Glomerular endothelial cell (primary cell): ENCODE results near the gene ROR1. TPM values are rescaled to one million over a fixed set of nuclear protein-coding genes. Genes with fewer than 3 reads are reported as not detected.

Source experiments
- DNase-seq: peaks from one replicate; pipeline ENCODE4 v3.0.0-alpha.2; 2011; ENCODE audit warnings: low read depth, low spot score; ENCODE audit errors: extremely low read depth
- total RNA-seq: library from RNA; depleted of rRNA; stranded (reverse); fragments of >200 nt; gene quantifications from 2 replicates; pipeline ENCODE4 v1.2.3, GENCODE V29; 2015

Gene ROR1
- total RNA-seq, 1 donor from 2014 or later, result 28.5 TPM

DNA sequence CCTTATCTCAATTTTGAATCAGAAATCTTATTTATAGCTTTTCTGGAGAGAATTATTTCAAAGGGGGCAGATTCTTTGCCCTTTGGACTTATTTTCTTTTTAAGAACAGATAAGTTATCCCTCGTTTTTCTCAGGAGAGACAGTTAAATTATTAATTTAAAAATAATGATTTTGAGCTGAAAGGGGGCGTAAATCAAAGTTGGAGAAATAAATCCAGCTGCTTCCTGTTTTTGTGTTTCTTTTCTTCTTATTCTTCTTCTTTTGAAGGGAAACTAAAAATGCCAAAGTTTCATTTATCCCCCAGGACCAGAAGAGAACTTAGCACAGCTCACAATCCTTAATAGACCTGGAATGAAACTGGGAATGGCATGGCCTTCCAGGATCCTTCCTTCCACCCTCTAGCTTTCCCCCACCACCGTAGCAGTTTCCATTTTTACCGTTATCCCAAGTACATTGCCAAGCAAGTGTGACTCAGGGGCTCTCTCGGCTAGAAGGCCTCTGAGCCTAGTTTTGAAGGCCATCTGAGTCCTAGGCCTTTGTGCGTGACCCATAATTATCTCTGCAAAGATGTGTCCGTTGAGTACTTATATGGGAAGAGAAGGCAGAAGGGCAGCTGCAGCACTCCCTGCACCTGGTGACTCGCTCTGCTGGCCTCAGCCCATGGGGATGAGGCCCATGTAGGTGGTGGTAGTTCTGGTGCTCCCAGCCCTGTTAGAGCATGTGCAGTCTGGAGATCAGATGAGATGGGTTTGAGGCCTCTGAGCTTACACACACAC, 181.7 kb downstream of the ROR1 start:
- DNase-seq, result no peak

DNA sequence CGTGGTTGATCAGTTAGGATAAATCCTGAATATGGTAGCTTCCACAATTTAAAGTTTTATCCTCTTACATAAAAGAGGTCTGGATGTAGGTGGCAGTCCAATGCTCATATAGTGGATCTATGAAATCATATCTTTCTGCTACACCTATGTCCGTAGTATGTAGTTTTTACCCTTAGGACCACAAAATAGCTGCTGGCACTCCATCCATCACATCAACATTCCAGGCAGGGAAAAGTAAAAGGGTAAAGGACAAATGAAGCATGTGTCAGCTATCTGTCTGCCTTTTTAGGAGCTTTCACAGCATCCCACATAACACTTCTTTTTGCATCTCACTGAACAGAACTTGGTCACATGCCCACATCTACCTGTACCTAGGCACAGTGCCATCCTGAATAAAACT, 184.7 kb downstream of the ROR1 start:
- DNase-seq, result no peak

- DNase-seq, result no peak
Measured at GRCh38 chr1:63960326-63960725, 186.5 kb downstream of the ROR1 start.

DNA sequence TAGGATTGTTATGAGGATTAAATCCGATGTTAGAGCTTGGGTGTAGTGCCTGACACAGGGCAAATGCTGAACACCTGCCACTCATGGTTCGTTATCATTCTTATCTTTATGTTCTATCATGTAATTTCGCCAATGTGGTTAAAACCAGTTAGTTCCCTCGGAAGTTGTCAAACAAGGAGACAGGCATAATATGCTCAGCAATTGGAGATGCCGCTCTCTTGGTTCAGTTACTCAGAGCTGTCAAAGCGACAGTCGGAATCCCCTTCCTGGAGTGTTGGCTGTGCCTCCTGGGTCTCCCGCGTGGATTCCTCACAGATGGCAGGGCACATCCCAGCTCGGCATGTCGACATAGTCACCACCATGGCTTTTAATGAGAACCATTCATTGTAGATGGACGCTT, 192.2 kb downstream of the ROR1 start:
- no peak for DNase-seq

DNA sequence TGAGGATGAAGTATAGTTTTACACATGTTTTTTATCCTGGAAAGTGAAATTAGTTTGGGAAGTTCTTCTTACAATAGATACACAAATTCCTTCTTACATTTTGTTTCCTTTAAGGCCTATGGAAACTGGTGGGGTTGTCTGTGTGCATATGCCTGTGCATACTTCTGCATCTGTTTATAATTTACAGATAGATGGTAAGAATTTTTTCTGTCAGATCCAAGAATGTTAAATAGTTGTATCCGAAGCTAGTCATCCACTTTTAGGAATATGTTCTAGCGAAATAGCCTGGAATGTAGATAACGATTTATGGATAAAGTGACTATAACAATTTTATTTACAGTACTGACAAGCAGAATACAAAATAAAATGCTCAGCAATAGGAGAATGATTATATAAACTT, 194.1 kb downstream of the ROR1 start:
- no peak for DNase-seq

DNA sequence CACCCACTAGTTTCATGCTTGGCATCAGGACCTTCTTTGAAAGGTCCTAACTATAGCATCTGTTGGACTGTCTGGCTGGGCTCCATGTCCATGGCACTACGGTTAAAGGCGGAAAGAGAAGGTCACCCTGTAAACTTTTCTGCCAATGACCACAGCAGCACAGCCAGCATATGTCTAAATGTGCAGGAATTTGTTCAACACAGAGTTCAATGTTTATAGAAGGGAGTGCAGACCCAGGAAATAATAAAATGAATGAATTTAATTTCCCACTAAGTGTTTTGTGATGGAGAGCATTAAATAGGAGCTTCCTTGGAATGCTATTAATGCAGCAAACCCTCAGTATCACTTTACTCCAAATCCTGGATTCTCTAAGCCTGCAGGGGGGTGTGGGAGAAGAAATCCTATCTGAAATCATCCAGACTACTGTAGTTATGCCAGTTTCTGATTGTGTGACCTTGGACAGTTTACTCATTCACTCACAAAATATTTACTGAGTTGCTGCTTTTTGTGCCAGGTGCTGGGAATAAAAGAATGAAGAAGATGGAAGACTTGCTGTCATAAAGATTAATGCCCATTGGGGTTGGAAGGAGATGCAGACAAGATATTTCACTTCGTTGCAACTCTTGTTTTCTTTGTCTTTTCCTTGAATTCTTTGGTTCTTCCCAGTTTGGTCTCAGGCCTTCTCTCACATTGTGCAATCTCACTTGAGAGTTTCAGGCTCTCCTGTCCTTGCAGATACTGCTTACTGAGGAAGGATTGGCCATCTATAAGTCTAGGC, 195.0 kb downstream of the ROR1 start:
- no peak for DNase-seq

DNA sequence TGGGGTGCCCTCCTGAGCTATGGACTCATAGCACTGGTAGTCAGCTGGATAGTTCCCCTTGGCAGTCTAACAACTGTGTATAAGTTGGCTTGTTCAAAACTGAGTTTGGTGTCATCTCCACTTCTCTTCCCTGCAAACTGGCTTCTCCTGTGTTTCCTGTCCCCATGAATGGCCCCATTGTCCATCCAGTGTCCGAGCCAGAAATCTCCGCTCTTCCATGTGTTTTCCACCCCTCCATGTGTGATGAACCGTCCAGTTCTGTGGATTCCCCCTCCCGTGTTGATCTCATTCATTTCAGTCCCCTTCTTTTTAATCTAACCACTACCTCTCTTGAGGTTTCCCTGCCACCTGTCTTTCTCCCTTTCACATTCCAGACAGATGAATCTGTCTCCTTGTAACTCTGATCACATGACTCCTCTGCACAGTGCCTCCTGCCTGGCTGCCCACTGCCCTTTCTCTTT, 195.7 kb downstream of the ROR1 start:
- no peak for DNase-seq

- DNase-seq, result no peak
Measured at GRCh38 chr1:63971557-63971956, 197.7 kb downstream of the ROR1 start.

DNA sequence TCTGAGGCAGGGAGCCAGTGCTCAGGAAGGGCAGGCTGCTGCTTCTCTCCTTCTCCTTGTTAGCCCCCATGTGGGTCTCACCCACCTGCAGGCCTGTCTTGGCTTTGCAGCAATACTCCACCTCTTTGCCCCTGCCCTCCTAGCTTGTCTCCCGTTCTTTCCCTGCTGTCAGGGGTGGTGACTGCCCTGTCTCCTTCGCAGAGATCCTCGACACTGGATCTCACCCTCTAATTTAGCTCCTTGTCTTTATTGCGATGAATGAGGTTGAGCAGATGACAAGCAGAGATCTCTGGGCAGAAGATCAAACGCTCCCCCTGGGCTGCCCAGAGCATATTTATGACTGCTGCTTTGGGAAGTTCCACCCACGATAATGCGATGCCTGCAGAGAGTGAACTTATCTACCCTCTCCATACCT, 199.2 kb downstream of the ROR1 start:
- no peak for DNase-seq

- no peak for DNase-seq
Measured at GRCh38 chr1:63974966-63975365, 201.1 kb downstream of the ROR1 start.

DNA sequence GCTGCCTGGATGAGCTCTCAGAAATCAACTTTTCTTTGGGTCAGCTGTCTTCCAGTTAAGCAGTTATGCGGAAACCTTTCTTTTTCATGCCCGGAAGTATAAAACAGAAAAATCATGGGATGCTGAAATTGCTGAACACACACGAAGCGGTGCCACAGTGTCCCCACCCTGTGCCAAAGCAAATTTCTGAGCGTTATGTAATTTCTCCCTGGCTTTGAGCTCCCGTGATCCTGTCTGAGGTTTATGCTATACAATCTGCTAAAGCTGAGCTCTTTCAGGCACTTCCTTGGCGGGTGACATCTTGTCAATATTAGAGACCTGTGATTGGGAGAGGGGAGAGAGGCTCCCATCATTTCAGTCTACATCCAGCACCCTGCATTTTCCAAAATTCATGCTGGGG, 201.7 kb downstream of the ROR1 start:
- no peak for DNase-seq

DNA sequence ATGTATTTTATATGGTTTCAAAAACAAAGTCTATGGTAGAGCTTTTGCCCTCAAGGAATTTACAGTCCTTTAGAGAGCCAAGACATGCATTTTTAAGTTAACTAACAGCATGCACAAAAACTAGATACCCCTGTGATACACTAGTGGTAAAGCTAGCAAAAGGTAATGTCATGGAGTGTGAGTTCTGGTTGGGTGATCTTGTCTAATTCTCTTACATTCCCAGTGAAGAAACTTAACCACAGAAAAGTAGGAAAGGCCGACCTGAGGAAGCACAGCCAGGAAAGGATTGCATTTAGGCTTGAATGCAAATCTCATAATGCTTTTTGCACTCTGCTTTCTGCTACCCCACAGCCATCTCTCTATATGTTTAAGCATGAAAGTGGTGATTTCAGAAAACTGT, 202.2 kb downstream of the ROR1 start:
- DNase-seq, result no peak

GRCh38 chr1:63977466-63977865, 203.6 kb downstream of the ROR1 start:
- DNase-seq, result no peak

DNA sequence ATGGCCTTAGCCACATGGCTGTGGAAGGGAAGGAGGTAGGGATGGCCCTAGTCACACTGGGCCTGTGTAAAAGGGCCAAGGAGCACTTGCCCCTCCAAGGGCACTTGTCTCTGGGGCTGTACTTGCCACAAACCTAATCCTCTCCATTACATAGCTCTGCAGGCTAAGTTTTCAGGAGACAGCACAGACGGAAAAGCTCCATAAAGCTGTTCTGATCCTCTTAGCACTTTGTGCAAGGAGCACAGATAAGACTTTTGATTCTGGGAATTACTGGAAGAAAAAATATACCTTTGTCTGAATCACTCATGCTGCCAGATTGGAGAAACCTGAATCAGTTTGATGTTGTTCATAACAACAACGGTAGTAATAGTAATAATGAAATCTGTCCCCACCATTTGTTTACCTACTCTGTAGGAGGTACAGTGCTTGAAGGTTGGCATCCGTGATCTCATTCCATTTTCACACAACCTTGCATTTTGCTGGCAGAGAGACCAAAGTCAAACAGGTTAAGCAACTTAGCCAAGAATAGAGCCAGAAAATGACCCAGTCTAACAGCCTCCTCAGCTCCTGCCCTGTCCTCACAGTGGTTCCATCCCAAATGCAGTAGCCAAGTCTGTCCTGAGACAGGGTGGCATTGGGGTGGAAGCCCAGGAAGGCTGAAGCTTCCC, 207.1 kb downstream of the ROR1 start:
- no peak for DNase-seq

DNA sequence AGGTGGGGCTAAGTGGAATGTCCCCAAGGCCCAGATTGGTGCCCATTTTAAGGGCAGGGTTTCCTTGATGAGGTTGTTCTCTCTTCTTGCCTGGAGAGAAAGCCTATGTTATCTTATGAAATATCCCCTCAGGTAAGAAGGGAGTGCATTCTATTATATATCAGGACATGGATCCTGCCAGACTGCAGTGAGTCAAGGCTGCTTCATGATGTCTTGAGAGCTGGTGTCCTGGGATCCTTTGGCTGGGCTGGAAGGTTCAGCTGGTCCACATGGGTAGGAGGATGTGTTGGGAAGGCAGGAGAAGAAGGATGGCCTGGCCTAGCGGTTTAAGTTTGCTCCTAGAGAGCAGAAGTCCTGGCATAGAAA, 207.6 kb downstream of the ROR1 start:
- DNase-seq, result no peak

DNA sequence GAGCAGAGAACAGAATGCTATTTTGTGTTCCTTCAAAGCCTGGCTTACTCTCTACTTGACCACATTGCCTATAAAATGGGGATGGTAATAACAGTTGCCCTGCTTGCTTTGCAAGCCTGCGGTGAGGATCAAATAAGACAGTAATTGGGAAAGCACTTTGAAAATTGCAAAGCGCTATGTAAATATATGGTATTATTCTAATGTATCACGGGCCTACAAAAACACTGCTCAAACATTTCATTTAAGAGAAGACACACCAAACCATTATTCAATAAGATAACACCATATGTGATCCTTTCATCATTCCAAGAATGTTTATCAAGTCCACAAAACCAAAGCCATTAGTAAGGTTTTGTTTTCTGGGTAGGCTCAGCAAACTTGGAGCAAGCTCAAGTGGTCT, 208.4 kb downstream of the ROR1 start:
- DNase-seq, result no peak

DNA sequence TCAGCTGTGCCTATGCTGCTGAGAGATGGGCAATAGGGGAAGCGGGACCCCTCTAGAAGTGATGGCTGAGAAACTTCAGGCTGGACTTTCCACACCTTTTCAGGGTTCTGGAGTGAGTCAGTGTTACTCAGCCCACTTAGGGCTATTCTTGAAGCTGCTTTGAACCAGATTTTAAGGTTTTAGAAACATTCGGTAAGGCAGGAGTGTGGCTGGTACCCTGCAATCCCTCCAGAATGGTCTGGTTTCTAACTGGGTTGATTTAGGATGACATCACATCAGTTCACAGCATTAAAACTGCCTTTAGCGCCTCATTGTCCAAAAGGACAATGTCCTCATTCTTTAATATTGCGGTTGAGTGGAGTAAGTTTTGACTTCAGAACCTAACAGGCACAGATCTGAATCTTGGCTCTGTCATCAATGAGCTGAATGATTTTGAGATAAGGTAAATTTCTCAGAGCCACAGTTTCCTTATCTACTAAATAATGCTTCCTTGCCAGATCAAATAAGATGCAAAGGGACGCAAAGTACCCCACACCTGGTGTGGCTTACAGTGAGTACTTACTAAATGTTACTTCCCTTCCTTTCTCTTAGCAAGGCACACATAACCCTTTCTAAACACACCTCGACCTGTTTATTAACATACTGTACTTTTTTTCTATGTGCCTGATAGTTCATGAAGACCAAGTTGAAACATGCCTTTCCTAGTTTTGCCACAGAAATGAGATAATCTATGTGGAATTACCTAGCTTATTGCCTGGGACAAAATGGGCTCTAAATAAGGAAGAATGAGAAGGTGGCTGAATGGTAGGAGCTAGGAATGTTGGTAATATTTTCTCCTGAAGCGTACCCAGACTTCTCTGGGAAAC, 209.8 kb downstream of the ROR1 start:
- no peak for DNase-seq

DNA sequence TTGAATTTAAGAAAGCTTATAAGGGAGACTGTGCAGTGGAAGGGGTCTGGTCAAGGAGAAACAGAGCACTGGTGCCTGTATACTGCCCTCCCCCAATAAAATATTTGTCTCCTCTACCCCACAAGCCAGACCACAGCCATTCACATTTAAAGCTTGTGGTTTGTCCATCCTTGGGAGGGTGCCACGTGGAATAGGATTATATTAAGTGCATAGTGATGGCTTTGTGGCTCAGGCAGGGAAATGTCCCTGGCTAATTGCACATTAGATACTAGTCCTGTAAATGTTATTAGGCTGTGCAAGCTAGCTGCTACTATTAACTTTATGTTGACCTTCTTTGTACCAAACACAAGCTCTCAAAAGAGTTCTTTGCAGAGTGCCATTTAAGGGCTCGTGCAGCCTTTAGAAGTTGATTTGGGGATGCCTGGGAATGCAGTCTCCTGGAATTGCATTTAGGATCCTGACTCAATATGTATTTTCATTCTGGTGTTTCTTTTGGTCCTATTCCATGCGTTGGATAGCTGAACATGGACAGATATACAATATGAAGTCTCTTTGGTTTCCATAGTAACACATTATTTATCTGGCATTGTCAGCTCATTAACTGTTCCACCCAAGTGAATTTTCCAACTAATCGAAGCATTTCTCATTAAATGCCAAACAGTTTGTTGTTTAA, 210.6 kb downstream of the ROR1 start:
- DNase-seq, result no peak

GRCh38 chr1:63984930-63985290, 211.1 kb downstream of the ROR1 start:
- DNase-seq, result no peak

GRCh38 chr1:63987014-63987627, 213.3 kb downstream of the ROR1 start:
- no peak for DNase-seq
